GM12874 (cell line): Measurements from ENCODE around the gene SPZ1.

Experiments
- CTCF ChIP-seq: IDR thresholded peaks from 2 replicates; pipeline ENCODE4 v1.5.1; 2011; ENCODE audit warnings: low read depth, mild to moderate bottlenecking, control low read depth, low read length, moderate library complexity; ENCODE audit not compliant: insufficient read depth

Gene SPZ1

GRCh38 chr5:80289320-80289719 lies 30.5 kb upstream of the SPZ1 start:
- TF ChIP-seq CTCF = no peak

GRCh38 chr5:80291761-80292160 lies 28.0 kb upstream of the SPZ1 start:
- TF ChIP-seq CTCF = no peak

- no peak for TF ChIP-seq CTCF
Observed at GRCh38 chr5:80296121-80296520, 23.7 kb upstream of the SPZ1 start.

- TF ChIP-seq CTCF = no peak
Observed at GRCh38 chr5:80299601-80300000, 20.2 kb upstream of the SPZ1 start.

- TF ChIP-seq CTCF = no peak
Observed at GRCh38 chr5:80300125-80300524, 19.7 kb upstream of the SPZ1 start.

- no peak for TF ChIP-seq CTCF
Observed at GRCh38 chr5:80302636-80303035, 17.2 kb upstream of the SPZ1 start.

- TF ChIP-seq CTCF = no peak
Observed at GRCh38 chr5:80308526-80308925, 11.3 kb upstream of the SPZ1 start.
